Epithelial cell of proximal tubule (primary cell): ENCODE measurements around the gene MSRB1. TPM values are rescaled to one million over a fixed set of nuclear protein-coding genes. Genes with fewer than 3 reads are reported as not detected.
"Not testable (repeated sequence)": the region's sequence is repeated elsewhere in the genome, so short reads cannot be mapped to it uniquely, and the experiment has no call there.

Experiments used
- DNase-seq: peaks from one replicate; pipeline ENCODE4 v3.0.0-alpha.2; 2011; ENCODE audit warnings: low read depth
- H3K4me3 ChIP-seq: 2 replicates; pipeline ENCODE4 v1.5.1; 2011; ENCODE audit warnings: low read depth, mild to moderate bottlenecking, low read length
- total RNA-seq: library from RNA; depleted of rRNA; stranded (reverse); fragments of >200 nt; gene quantifications from 2 replicates; pipeline ENCODE4 v1.2.3, GENCODE V29; 2015
- TF ChIP-seq, protein P1 (sequence below): conservative IDR thresholded peaks from 2 replicates; pipeline ENCODE4 v1.5.1; 2012; ENCODE audit warnings: low read depth, mild to moderate bottlenecking, low read length

MSRB1 gene
- total RNA-seq, 1 donor from 2014 or later: 8.6 TPM

- TF ChIP-seq, protein P1, sequence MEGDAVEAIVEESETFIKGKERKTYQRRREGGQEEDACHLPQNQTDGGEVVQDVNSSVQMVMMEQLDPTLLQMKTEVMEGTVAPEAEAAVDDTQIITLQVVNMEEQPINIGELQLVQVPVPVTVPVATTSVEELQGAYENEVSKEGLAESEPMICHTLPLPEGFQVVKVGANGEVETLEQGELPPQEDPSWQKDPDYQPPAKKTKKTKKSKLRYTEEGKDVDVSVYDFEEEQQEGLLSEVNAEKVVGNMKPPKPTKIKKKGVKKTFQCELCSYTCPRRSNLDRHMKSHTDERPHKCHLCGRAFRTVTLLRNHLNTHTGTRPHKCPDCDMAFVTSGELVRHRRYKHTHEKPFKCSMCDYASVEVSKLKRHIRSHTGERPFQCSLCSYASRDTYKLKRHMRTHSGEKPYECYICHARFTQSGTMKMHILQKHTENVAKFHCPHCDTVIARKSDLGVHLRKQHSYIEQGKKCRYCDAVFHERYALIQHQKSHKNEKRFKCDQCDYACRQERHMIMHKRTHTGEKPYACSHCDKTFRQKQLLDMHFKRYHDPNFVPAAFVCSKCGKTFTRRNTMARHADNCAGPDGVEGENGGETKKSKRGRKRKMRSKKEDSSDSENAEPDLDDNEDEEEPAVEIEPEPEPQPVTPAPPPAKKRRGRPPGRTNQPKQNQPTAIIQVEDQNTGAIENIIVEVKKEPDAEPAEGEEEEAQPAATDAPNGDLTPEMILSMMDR: no peak
- no peak for DNase-seq
- H3K4me3 ChIP-seq: peak overlapping the region; percentile 98
These were observed 2.5 kb downstream of the MSRB1 start for GRCh38 chr16:1940273-1941161.

- not testable (repeated sequence) for H3K4me3 ChIP-seq, DNase-seq
These were observed 3.2 kb downstream of the MSRB1 start for GRCh38 chr16:1939833-1940232.

GRCh38 chr16:1938910-1939309 is 4.1 kb downstream of the MSRB1 start:
- DNase-seq: no peak
- TF ChIP-seq, protein P1: no peak
- no peak overlapping the region for H3K4me3 ChIP-seq

- no peak overlapping the region for H3K4me3 ChIP-seq
- DNase-seq: no peak
- TF ChIP-seq, protein P1: no peak
These were observed 4.7 kb downstream of the MSRB1 start for GRCh38 chr16:1938316-1938715.

DNA sequence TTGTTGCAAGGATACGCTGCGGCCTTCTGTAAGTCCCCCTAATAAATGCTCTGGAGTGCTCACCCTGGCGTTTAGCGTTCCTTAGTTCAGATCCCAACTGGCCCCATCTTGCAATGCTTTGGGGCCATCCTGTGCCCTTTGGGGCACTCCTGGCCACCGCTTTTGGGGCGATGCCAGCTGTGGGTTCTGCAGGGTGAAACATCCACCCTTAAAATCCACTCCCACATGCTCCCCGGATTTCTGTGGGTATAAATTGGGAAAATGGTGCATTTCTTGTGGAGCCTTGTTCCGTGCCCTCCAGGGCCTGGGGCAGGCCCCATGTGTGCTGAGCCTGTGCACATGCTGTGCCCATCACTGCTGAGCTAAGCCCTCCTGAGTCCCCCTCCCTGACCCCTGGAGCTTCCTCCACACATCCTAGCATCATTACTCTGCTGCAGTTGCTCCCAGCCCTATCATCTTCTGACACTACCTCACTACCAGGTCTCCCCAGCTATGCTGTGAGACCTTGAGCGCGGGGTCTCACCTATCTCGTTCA is 6.0 kb downstream of the MSRB1 start:
- TF ChIP-seq, protein P1: no peak
- H3K4me3 ChIP-seq: no peak overlapping the region

GRCh38 chr16:1933097-1933661 is 9.8 kb downstream of the MSRB1 start:
- DNase-seq: no peak

More for the DNA sequence above, 6.0 kb downstream of the MSRB1 start:
- no peak for DNase-seq

More at GRCh38 chr16:1933097-1933661, 9.8 kb downstream of the MSRB1 start:
- TF ChIP-seq, protein P1: no peak
- H3K4me3 ChIP-seq: no peak overlapping the region
